Brain microvascular endothelial cell (primary cell): ENCODE measurements around the gene OR2L5.

ENCODE experiments used
- DNase-seq: peaks from one replicate; pipeline ENCODE4 v3.0.0-alpha.2; 2020
- H3K27ac ChIP-seq: fragments of 250-450 bp; sonication (Bioruptor Pico); 2 replicates; pipeline ENCODE4 v1.5.1; 2020; ENCODE audit warnings: mild to moderate bottlenecking, moderate library complexity
- H3K27me3 ChIP-seq: fragments of 250-450 bp; sonication (Bioruptor Pico); replicated peaks from 2 replicates; pipeline ENCODE4 v1.5.1; 2020; ENCODE audit warnings: mild to moderate bottlenecking
- H3K36me3 ChIP-seq: fragments of 250-450 bp; sonication (Bioruptor Pico); replicated peaks from 2 replicates; pipeline ENCODE4 v1.5.1; 2020; ENCODE audit warnings: mild to moderate bottlenecking
- H3K4me3 ChIP-seq: 2 replicates; pipeline ENCODE4 v1.5.1; 2011; ENCODE audit warnings: low read depth, mild to moderate bottlenecking, control low read depth, low read length, moderate library complexity
- CTCF ChIP-seq: IDR thresholded peaks from 2 replicates; pipeline ENCODE4 v1.5.1; 2011; ENCODE audit warnings: low read depth, mild to moderate bottlenecking, moderate library complexity, low read length, control low read depth, inconsistent platforms; ENCODE audit errors: missing control alignments
- in situ Hi-C: cut with HindIII; loops from 2 replicates; pipeline ENCODE4 v1.10.0; 2017; ENCODE audit warnings: low sequenced_read_pairs, low pct_ligation_motif_present

Gene OR2L5

GRCh38 chr1:248013229-248013710, at the start of gene OR2L5:
Gene OR2L5, plus strand, starts transcription at chr1:248013660. Its CDS starts 8,288 bp downstream, at chr1:248021948.
- no peak within 1 kb of the TSS for H3K27ac ChIP-seq
- in situ Hi-C loops: no loop called here
- no peak within 1 kb of the TSS for H3K4me3 ChIP-seq
- no peak for TF ChIP-seq CTCF
- H3K36me3 ChIP-seq: no peaks in the 10 kb centered on the region
- H3K27me3 ChIP-seq: no peaks in the 10 kb centered on the region
- no peak for DNase-seq

GRCh38 chr1:247964933-247965332, 48.5 kb upstream of the OR2L5 start, which contains the start of gene OR2AK2:
Gene OR2AK2, plus strand, starts transcription at chr1:247965233. Its CDS starts 144 bp downstream, at chr1:247965377.
- Histone ChIP-seq H3K4me3 (no peak within 1 kb of the TSS), H3K27me3 (no peaks in the 10 kb centered on the region), H3K27ac (no peak within 1 kb of the TSS), H3K36me3 (no peaks in the 10 kb centered on the region)
- in situ Hi-C loops: no loop called here
- TF ChIP-seq CTCF: no peak
- DNase-seq: no peak

- TF ChIP-seq CTCF: no peak
- H3K27ac ChIP-seq: no peak overlapping the region
- H3K27me3 ChIP-seq: no peaks in the 10 kb centered on the region
- H3K4me3 ChIP-seq: no peak overlapping the region
- in situ Hi-C loops: no loop called here
- no peaks in the 10 kb centered on the region for H3K36me3 ChIP-seq
- no peak for DNase-seq
Measured at GRCh38 chr1:247966532-247967204, 46.8 kb upstream of the OR2L5 start.

GRCh38 chr1:247992986-247993385, 20.5 kb upstream of the OR2L5 start:
- no peak for DNase-seq
- H3K27ac ChIP-seq: no peak overlapping the region
- no peak for TF ChIP-seq CTCF
- no peaks in the 10 kb centered on the region for H3K36me3 ChIP-seq
- H3K4me3 ChIP-seq: no peak overlapping the region
- in situ Hi-C loops: no loop called here
- H3K27me3 ChIP-seq: no peaks in the 10 kb centered on the region

GRCh38 chr1:247998811-247999210, 14.6 kb upstream of the OR2L5 start:
- DNase-seq: no peak
- in situ Hi-C loops: no loop called here
- H3K4me3 ChIP-seq: no peak overlapping the region
- H3K27ac ChIP-seq: no peak overlapping the region
- no peak for TF ChIP-seq CTCF
- no peaks in the 10 kb centered on the region for H3K36me3 ChIP-seq
- no peaks in the 10 kb centered on the region for H3K27me3 ChIP-seq

- TF ChIP-seq CTCF: no peak
- Histone ChIP-seq H3K36me3 (no peaks in the 10 kb centered on the region), H3K27me3 (no peaks in the 10 kb centered on the region), H3K4me3 (no peak overlapping the region), H3K27ac (no peak overlapping the region)
- in situ Hi-C loops: no loop called here
- no peak for DNase-seq
Measured at GRCh38 chr1:248000169-248000568, 13.3 kb upstream of the OR2L5 start.
